Bone marrow (tissue), 2 donors: ENCODE results near the gene OR2AE1.

Source experiments
- DNase-seq, 2 donors: peaks; one replicate each; lab custom pipeline; 2025; lab: John Stamatoyannopoulos, UW

Gene OR2AE1

GRCh38 chr7:99860281-99861127, 16.3 kb downstream of the OR2AE1 start:
- DNase-seq = no peak

GRCh38 chr7:99855236-99855635, 21.6 kb downstream of the OR2AE1 start:
- DNase-seq = no peak

GRCh38 chr7:99848420-99849216, 28.2 kb downstream of the OR2AE1 start:
- DNase-seq = no peak

- DNase-seq = no peak
These were observed 32.5 kb downstream of the OR2AE1 start for GRCh38 chr7:99844328-99844727.

DNA sequence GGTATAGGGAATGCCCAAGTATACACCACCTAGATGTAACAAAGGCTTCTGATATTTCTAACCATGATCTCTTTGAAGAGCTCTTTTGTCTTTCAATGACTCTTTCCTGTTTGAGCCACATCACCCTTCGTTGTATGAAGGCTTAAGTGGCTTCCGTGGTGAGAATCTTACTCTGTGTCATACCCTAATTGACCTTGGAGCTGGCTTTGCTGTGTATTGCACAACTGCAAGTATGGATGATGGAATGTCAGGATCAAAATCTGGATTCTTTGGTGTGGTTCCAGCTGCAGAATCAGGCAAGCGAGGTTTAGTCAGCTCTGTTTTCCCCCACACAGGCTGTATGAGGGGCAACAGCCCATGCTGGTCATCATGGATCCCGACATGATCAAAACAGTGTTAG, 33.0 kb downstream of the OR2AE1 start:
- no peak for DNase-seq

DNA sequence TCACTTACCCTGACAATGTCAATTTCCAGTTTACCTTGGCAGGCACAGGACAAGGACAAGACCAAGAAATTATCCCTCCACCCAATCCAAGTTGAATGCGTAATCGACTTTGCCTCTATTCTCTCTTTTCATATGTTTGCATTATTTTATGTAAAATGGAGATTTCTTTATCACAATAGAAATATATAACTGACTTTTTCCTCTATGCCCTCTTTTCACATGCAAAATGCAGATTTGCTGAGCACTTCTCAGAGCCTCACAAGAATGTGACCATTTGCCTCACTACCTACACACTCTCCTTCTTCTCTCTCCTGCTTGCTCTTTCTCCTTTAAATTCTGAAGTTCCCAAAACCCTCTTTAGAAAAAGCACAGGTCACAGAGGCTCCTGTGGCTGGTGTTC, 33.9 kb downstream of the OR2AE1 start:
- DNase-seq = no peak

GRCh38 chr7:99840136-99840869, 36.5 kb downstream of the OR2AE1 start:
- DNase-seq = no peak

- no peak for DNase-seq
These were observed 37.4 kb downstream of the OR2AE1 start for GRCh38 chr7:99839287-99840021.

GRCh38 chr7:99837649-99838361, 39.0 kb downstream of the OR2AE1 start:
- no peak for DNase-seq

- DNase-seq = no peak
These were observed 41.6 kb downstream of the OR2AE1 start for GRCh38 chr7:99835189-99835588.

DNA sequence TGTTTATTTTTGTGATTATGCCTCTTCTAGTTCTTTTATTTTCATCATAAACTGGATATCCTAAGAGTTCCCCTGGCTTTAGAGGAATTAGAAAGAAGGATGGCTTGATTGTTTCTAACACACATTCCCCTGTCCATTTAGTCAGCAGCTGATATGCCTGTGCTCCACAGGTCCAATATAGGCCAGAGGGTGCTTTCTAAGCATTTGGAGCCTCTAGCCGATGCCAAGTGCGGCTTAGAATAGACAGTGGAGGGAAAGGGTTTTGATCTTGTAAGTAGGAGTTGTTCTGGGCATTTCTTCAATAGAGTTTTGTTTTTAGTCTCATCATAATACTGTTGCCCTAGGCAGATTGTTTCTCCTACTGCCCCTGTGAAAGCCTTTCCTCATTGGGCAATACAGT, 42.5 kb downstream of the OR2AE1 start:
- DNase-seq = no peak

- no peak for DNase-seq
These were observed 43.5 kb downstream of the OR2AE1 start for GRCh38 chr7:99833289-99833877.

DNA sequence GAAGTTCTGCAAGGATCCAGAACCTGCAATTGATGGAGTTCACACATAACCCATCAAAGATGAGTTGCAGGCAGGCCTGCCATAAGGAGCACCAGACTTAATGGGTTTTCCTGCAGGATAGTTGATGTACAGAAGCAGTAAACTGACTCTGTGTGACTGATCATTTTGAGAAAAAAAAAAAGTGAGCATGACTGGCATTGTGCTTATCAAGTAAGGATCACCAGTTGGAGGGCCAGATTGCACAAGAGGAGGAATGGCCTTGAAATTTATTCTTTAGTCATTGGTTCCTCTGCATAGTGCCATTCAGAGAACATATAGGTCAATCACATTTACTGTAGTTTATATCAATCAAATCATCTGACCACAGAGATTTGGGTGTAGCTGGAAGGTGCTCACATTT, 45.2 kb downstream of the OR2AE1 start:
- no peak for DNase-seq

- DNase-seq = no peak
These were observed 47.2 kb downstream of the OR2AE1 start for GRCh38 chr7:99829524-99830160.

GRCh38 chr7:99828811-99829210, 48.0 kb downstream of the OR2AE1 start:
- DNase-seq = no peak

- DNase-seq = no peak
These were observed 49.6 kb downstream of the OR2AE1 start for GRCh38 chr7:99827040-99827778.
